Calu3 (cell line): ENCODE results near the gene ADAMTS17. TPM values are rescaled to one million over a fixed set of nuclear protein-coding genes. Genes with fewer than 3 reads are reported as not detected.

Experiments used
- BruUV-seq: library from RNA; stranded (reverse); fragments of 400-500 nt; replicated peaks from 2 replicates; lab custom pipeline; 2021; lab: Mats Ljungman, UMichigan
- CTCF ChIA-PET: fragments of 300-600 bp; sonication (Branson Sonifier 250); formaldehyde crosslinking; loops from one replicate; lab custom pipeline; 2022; ENCODE audit warnings: antibody characterized with exemption; lab: Charles Lee
- DNase-seq: peaks from one replicate; pipeline ENCODE4 v3.0.0; 2022
- H3K27ac Mint-ChIP-seq: one replicate; pipeline ENCODE4 v1.8.0; 2022; ENCODE audit warnings: mixed read lengths; ENCODE audit not compliant: unreplicated experiment
- H3K27me3 Mint-ChIP-seq: one replicate; pipeline ENCODE4 v1.8.0; 2022; ENCODE audit warnings: mixed read lengths; ENCODE audit not compliant: unreplicated experiment
- H3K36me3 Mint-ChIP-seq: one replicate; pipeline ENCODE4 v1.8.0; 2022; ENCODE audit warnings: mild to moderate bottlenecking, moderate library complexity, mixed read lengths; ENCODE audit not compliant: insufficient read depth, unreplicated experiment
- H3K4me1 Mint-ChIP-seq: one replicate; pipeline ENCODE4 v1.8.0; 2022; ENCODE audit warnings: mild to moderate bottlenecking, low read depth, mixed read lengths; ENCODE audit not compliant: unreplicated experiment
- H3K4me3 Mint-ChIP-seq: one replicate; pipeline ENCODE4 v1.8.0; 2022; ENCODE audit warnings: mild to moderate bottlenecking, low read depth, moderate library complexity, mixed read lengths; ENCODE audit not compliant: unreplicated experiment
- H3K9me3 Mint-ChIP-seq: one replicate; pipeline ENCODE4 v1.8.0; 2022; ENCODE audit warnings: low read depth, mixed read lengths; ENCODE audit not compliant: unreplicated experiment
- intact Hi-C: fragments of 100-400 bp; cut with micrococcal nuclease; formaldehyde crosslinking; loops from one replicate; pipeline ENCODE4 v1.10.0; 2022; ENCODE audit not compliant: unreplicated experiment
- total RNA-seq: library from RNA; stranded (reverse); gene quantifications from 2 replicates; pipeline ENCODE4 v1.2.3, GENCODE V29; 2022
- TF ChIP-seq, protein P1 (sequence below): fragments of 200-600 bp; IDR thresholded peaks from one replicate; pipeline ENCODE4 v1.8.0; 2022; ENCODE audit warnings: antibody characterized with exemption; ENCODE audit not compliant: unreplicated experiment

The ADAMTS17 gene
- total RNA-seq, 1 experiment from 2014 or later, result 3.5 TPM

DNA sequence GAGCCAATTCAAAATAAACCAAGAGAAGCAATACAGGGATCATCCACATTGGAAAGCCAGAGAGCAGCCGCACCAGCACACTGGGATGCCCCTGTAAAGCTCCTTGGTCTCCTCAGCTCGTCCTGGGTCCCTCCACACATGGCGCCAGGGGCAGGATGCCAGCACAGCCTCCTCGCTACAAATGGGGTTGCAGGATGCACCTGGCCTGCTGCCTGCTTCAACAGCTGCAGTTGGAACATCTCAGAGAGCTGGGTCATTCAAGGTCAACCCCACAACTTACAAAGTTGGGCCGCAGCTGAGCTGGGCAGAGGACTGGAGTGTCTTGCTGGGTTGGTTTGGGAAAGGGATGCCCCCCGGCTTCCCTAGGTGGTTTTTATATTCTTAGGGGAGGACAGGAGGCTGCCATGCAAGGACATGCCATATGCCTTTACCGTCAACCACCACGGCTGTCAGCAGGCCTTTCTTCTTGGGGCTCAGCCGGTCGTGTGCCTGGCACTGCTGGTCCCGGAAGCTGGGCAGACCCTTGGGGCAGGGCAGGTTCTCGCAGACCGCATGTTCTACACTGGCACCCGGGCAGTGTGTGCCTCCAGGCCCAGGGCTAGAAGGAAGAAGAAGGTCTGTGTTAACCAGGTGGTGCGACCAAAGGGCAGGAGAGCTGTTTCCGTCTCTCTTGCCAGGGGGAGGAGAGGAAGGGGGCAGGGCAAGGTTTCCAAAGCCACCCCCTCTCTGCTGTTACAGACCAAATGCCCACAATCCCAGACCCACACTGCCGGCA, 225.2 kb downstream of the ADAMTS17 start:
- H3K27ac Mint-ChIP-seq, result no peak overlapping the region
- peaks cover under 1% of the 10 kb centered on the region for H3K4me1 Mint-ChIP-seq
- H3K36me3 Mint-ChIP-seq, result no peaks in the 10 kb centered on the region
- TF ChIP-seq, protein P1, sequence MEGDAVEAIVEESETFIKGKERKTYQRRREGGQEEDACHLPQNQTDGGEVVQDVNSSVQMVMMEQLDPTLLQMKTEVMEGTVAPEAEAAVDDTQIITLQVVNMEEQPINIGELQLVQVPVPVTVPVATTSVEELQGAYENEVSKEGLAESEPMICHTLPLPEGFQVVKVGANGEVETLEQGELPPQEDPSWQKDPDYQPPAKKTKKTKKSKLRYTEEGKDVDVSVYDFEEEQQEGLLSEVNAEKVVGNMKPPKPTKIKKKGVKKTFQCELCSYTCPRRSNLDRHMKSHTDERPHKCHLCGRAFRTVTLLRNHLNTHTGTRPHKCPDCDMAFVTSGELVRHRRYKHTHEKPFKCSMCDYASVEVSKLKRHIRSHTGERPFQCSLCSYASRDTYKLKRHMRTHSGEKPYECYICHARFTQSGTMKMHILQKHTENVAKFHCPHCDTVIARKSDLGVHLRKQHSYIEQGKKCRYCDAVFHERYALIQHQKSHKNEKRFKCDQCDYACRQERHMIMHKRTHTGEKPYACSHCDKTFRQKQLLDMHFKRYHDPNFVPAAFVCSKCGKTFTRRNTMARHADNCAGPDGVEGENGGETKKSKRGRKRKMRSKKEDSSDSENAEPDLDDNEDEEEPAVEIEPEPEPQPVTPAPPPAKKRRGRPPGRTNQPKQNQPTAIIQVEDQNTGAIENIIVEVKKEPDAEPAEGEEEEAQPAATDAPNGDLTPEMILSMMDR, result no peak
- BruUV-seq, result no TSS peak
- H3K4me3 Mint-ChIP-seq, result no peak overlapping the region
- H3K9me3 Mint-ChIP-seq, result peaks cover 18% of the 10 kb centered on the region
- CTCF ChIA-PET, result no interaction called here
- intact Hi-C loops, result no loop called here
- no peaks in the 10 kb centered on the region for H3K27me3 Mint-ChIP-seq
- no peak for DNase-seq

GRCh38 chr15:100115711-100116090, 226.1 kb downstream of the ADAMTS17 start:
- H3K27me3 Mint-ChIP-seq, result no peaks in the 10 kb centered on the region
- intact Hi-C loops, result no loop called here
- H3K4me3 Mint-ChIP-seq, result no peak overlapping the region
- H3K9me3 Mint-ChIP-seq, result peaks cover 16% of the 10 kb centered on the region
- H3K27ac Mint-ChIP-seq, result no peak overlapping the region
- H3K36me3 Mint-ChIP-seq, result no peaks in the 10 kb centered on the region
- H3K4me1 Mint-ChIP-seq, result peaks cover 10% of the 10 kb centered on the region
- CTCF ChIA-PET, result interaction anchor here (0.5 to 0.6 kb wide), 2 partner anchors 10 to 20 kb away, joined by 3 read pairs; no protein-coding TSS in a partner anchor
- TF ChIP-seq, protein P1, result no peak
- DNase-seq, result no peak
- no TSS peak for BruUV-seq

DNA sequence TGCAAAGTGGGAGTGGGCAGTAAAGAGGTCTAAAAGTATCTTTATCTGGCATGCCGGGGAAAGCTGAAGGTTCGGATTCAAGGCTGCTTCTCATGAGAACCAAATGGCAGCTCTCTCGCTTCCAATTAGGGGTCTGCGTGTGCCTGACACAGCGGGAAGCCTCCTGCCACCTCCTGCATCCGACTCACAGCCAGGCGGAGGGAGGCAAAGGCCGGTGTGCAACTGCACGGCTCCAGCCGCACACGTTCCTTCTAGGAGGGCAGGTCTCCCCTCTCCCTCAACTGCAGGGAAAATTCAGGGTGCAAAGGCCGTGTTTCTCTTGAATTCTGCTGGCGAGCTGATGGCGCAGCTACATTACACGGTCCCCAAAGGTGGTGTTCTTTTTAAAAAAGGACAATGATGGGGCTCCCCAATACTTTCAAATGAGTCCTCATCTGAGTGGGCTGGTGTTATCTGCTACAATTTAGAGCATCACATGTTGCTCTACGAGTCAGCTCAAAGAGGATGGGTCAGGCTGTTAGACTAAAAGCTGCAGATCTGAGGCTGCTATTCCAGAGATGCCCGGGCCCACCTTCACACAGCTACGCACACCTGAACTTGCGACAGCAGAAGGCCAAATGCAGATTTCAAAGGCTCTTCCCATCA, 226.6 kb downstream of the ADAMTS17 start:
- intact Hi-C loops, result no loop called here
- Mint-ChIP-seq H3K4me3 (no peak overlapping the region), H3K36me3 (no peaks in the 10 kb centered on the region), H3K9me3 (peaks cover 16% of the 10 kb centered on the region), H3K4me1 (peaks cover 10% of the 10 kb centered on the region), H3K27ac (no peak overlapping the region), H3K27me3 (no peaks in the 10 kb centered on the region)
- no peak for DNase-seq
- no TSS peak for BruUV-seq
- TF ChIP-seq, protein P1, result no peak
- CTCF ChIA-PET, result interaction anchor here (0.5 kb wide), 1 partner anchor 20 kb away, joined by 3 read pairs; no protein-coding TSS in a partner anchor

DNA sequence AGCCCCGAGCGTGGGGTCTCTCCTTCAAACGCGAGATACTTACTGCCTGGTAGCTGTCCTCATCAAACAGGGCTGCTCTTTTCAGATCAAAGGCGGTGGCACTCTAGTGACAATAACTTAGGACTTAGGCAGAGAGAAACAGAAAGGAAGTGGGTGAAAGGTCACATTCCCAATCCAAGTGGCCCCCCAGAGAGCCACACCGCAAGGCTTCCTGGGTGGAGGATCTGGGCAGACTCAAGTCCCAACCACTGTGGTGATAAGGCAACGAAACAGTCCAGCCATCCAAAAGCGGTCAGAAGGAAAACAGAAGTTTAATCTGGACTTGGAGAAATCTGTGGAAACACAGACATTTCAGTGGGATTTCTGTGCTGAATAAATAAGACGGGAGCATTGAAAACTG, 227.2 kb downstream of the ADAMTS17 start:
- CTCF ChIA-PET, result no interaction called here
- DNase-seq, result no peak
- H3K4me3 Mint-ChIP-seq, result no peak overlapping the region

More for the DNA sequence above, 227.2 kb downstream of the ADAMTS17 start:
- peaks cover 15% of the 10 kb centered on the region for H3K9me3 Mint-ChIP-seq
- H3K27ac Mint-ChIP-seq, result no peak overlapping the region
- H3K36me3 Mint-ChIP-seq, result no peaks in the 10 kb centered on the region
- intact Hi-C loops, result no loop called here
- TF ChIP-seq, protein P1, result no peak
- H3K27me3 Mint-ChIP-seq, result no peaks in the 10 kb centered on the region
- BruUV-seq, result no TSS peak
- H3K4me1 Mint-ChIP-seq, result peaks cover 10% of the 10 kb centered on the region
